SU-DHL-6 (cell line): ENCODE measurements around the gene POU6F1.
"Not testable (repeated sequence)": the region's sequence is repeated elsewhere in the genome, so short reads cannot be mapped to it uniquely, and the experiment has no call there.

Experiments
- CTCF ChIP-seq: fragments of 200-600 bp; sonication (generic); IDR thresholded peaks from one replicate; pipeline ENCODE4 v1.5.1; 2017; ENCODE audit warnings: antibody characterized with exemption, mild to moderate bottlenecking, low read length, moderate library complexity; ENCODE audit not compliant: insufficient read depth, poor library complexity, severe bottlenecking
- EZH2phosphoT487 ChIP-seq: fragments of 200-600 bp; sonication (generic), shearing (Covaris generic); conservative IDR thresholded peaks from 2 replicates; pipeline ENCODE4 v1.6.1; 2018; ENCODE audit warnings: mild to moderate bottlenecking, antibody characterized with exemption, low read length, moderate library complexity, mixed read lengths

GRCh38 chr12:51227112-51227511, 9.2 kb upstream of the POU6F1 start:
- TF ChIP-seq CTCF, EZH2phosphoT487: not testable (repeated sequence)
